Neuron (in vitro differentiated cells): Measurements from ENCODE around the gene METAP1.
"Not testable (repeated sequence)": the region's sequence is repeated elsewhere in the genome, so short reads cannot be mapped to it uniquely, and the experiment has no call there.

ENCODE experiments used
- H2AFZ ChIP-seq: one replicate; pipeline ENCODE4 v1.6.1; 2013; ENCODE audit warnings: low read depth, mild to moderate bottlenecking, inconsistent platforms, low read length, moderate library complexity
- H3K27me3 ChIP-seq: one replicate; pipeline ENCODE4 v1.6.1; 2013; ENCODE audit warnings: low read length; ENCODE audit not compliant: insufficient read depth
- H3K36me3 ChIP-seq: one replicate; pipeline ENCODE4 v1.6.1; 2013; ENCODE audit warnings: low read length; ENCODE audit not compliant: insufficient read depth
- H3K4me1 ChIP-seq: one replicate; pipeline ENCODE4 v1.6.1; 2013; ENCODE audit warnings: low read length; ENCODE audit not compliant: insufficient read depth
- H3K4me3 ChIP-seq: 2 replicates; pipeline ENCODE4 v1.5.1; 2013; ENCODE audit warnings: mild to moderate bottlenecking, low read length, moderate library complexity
- H3K9me3 ChIP-seq: one replicate; pipeline ENCODE4 v1.6.1; 2013; ENCODE audit warnings: low read length

METAP1 gene

DNA sequence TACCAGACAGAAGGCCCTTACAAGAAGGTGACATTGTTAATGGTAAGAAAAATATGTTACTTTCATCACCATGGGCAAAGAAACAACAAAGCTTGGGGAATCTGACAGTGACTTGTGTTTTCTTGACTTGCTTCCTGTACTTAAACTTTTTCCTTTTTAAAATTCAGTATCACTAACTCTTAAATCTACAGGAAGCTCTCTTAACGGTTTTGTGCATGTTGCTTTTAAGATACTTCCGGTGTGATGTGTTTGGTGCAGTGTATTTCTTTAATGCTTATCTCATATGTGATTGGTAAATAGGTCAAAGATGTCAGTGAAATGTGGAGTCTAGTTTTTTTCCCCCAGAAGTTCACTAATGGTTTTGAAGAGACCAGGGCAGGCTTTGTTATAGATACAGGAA, 47.8 kb downstream of the METAP1 start:
- no peak overlapping the region for H2AFZ ChIP-seq
- no peaks in the 10 kb centered on the region for H3K4me1 ChIP-seq
- H3K27me3 ChIP-seq: no peaks in the 10 kb centered on the region
- peaks cover 43% of the 10 kb centered on the region for H3K36me3 ChIP-seq
- no peak overlapping the region for H3K4me3 ChIP-seq
- H3K9me3 ChIP-seq: no peaks in the 10 kb centered on the region

DNA sequence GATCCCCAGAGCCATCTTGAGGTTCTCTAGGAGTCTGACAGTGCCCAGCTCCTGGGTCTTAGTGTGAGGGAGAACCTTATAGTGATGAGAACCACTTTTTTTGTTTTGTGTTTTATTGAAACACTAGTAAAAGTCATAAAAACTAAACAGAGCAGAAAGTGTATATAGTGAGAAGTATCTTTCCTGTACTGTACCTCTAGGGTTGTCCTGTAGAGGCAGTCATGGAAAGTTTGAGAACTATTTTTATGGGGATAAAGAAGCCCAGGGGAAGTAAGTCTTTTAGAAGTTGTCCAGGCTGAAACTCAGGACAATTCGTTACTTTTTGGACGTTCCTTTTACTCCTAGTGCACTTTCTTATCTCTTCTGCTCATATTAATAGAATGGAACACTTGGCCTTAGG, 52.2 kb downstream of the METAP1 start:
- Histone ChIP-seq H3K4me3 (no peak overlapping the region), H3K36me3 (peaks cover 66% of the 10 kb centered on the region), H3K27me3 (no peaks in the 10 kb centered on the region), H3K4me1 (no peaks in the 10 kb centered on the region), H2AFZ (no peak overlapping the region), H3K9me3 (peaks cover 9% of the 10 kb centered on the region)

DNA sequence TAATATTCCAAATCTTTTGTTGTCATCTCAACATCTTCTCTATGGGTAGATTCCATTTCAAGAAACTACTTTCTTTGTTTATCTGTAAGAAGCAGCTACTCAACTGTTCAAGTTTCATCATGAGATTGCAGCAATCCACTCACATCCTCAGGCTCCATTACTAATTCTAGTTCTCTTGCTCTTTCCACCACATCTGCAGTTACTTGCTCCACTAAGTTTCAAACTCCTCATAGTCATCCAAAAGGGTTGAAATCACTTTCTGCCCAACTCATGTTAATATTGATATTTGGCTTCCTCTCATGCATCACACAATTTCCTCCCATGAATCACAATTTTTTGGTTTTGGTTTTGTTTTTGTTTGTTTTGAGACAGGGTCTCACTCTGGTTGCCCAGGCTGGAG, 57.4 kb downstream of the METAP1 start:
- no peaks in the 10 kb centered on the region for H3K27me3 ChIP-seq
- H3K4me1 ChIP-seq: no peaks in the 10 kb centered on the region
- peaks cover 9% of the 10 kb centered on the region for H3K9me3 ChIP-seq
- H2AFZ ChIP-seq: no peak overlapping the region
- no peak overlapping the region for H3K4me3 ChIP-seq
- H3K36me3 ChIP-seq: peaks cover 56% of the 10 kb centered on the region

DNA sequence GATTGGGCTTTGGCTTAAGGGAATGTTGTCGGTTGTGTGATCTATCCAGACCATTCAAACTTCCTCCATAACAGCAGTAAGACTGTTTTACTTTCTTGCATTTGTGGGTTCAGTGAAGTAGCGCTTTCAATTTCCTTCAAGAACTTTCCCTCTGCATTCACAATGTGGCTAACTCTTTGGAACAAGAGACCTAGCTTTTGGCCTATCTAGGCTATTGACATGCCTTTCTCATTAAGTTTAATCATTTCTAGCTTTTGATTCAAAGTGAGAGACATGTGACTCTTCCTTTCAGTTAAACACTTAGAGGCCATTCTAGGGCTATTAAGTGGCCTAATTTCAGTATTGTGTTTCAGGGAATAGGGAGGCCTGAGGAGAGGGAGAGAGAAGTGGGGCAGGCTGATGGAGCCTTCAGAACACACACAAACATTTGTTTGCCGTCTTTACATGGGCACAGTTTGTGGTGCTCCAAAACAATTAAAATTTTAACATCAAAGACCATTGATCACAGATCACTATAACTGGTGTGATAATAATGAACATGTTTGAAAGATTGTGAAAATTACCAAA, 59.0 kb downstream of the METAP1 start:
- H2AFZ ChIP-seq: no peak overlapping the region
- peaks cover 9% of the 10 kb centered on the region for H3K9me3 ChIP-seq
- no peaks in the 10 kb centered on the region for H3K27me3 ChIP-seq
- no peak overlapping the region for H3K4me3 ChIP-seq
- no peaks in the 10 kb centered on the region for H3K4me1 ChIP-seq
- H3K36me3 ChIP-seq: peaks cover 59% of the 10 kb centered on the region

DNA sequence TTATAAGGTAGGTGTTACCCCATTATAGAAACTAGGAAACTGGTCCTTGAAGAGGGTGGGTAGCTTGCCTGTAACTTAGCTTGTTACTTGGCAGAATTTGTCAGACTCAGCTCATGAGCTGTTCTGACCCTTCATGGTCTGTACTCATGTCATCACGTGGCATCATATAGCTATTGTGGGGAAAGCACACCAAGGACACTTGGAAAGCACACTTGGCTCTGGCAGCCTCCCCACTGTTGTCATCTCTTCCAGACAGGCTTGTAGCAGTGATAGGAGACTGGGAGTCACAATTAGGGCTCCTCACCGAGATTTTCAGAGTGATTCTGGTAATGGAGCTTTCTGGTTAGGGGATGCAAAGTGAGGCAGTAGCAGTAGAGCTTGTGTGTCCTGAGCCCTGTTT, 62.7 kb downstream of the METAP1 start:
- Histone ChIP-seq H3K4me1 (no peaks in the 10 kb centered on the region), H3K36me3 (peaks cover 44% of the 10 kb centered on the region), H2AFZ (no peak overlapping the region)

DNA sequence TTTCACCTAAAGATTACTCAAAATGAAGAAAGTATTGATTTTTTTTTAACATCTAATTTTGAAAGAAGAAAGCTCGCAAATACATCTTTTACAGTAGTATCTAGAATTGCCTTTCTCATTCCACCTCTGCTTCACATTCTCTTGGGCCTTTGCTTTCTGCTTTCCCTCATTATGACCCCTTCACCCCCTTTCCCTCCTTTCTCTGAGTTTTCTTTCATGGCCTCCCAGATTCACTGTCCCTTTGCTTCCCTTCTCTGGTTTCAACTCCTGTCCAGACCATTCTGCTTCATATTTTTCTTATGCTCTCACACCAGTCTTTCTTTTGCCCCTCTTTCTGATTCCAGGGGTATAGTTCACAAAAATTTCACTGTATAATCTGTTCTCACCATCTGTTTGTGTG, 64.0 kb downstream of the METAP1 start:
- Histone ChIP-seq H3K4me1 (no peaks in the 10 kb centered on the region), H3K36me3 (peaks cover 38% of the 10 kb centered on the region), H2AFZ (no peak overlapping the region), H3K9me3 (no peaks in the 10 kb centered on the region), H3K27me3 (no peaks in the 10 kb centered on the region), H3K4me3 (no peak overlapping the region)

More for the DNA sequence above, 62.7 kb downstream of the METAP1 start:
- Histone ChIP-seq H3K27me3 (no peaks in the 10 kb centered on the region), H3K4me3 (no peak overlapping the region), H3K9me3 (no peaks in the 10 kb centered on the region)

DNA sequence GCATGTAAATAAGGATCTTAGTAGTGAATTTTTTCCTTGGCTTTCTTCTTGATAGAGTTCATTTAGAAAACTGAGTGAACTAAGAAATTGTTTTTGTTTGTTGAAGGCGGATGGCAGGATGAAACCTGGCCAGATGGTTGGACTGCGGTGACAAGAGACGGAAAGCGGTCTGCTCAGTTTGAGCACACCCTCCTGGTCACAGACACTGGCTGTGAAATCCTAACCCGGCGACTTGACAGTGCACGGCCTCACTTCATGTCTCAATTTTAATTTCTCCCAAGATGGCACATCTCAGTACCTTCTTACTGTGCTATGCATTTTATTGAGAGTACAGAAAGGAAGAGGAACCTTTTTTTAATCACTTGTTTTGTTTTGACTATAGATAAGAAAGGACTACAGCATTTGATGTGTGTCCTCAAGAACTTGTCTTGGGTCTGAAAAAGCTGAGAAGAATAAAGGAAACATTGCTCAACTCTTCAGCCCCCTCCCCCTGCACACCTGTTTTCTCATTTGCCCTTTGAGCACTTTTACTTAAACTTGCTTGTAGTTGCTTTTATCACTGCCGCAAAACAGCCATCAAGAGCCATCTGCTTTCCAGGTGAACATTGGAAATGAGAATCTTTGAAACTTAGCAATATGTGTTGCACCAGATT, 65.7 kb downstream of the METAP1 start:
- no peak overlapping the region for H3K4me3 ChIP-seq
- H3K4me1 ChIP-seq: no peaks in the 10 kb centered on the region
- H2AFZ ChIP-seq: no peak overlapping the region
- H3K9me3 ChIP-seq: no peaks in the 10 kb centered on the region
- peaks cover 38% of the 10 kb centered on the region for H3K36me3 ChIP-seq
- no peaks in the 10 kb centered on the region for H3K27me3 ChIP-seq

DNA sequence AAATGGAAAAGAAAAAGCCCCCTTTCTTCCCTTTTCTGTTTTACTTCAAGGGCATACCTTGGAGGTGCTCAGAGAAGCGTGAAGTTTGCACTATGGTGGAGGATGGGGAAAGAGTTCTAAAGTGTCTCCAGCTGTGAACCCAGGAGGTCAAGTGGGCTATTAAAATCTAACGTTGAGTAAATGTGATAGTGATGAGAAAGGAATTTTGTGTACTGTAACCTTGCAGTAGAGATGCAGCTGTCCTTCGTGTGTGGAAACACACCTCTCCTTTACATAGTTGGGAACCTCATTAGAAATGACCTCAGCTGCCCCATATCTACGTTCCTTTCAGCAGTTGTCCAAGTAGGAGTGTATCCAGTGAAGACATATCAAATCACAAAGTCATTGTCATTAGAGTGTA, 66.6 kb downstream of the METAP1 start:
- Histone ChIP-seq H3K36me3 (peaks cover 38% of the 10 kb centered on the region), H3K27me3 (no peaks in the 10 kb centered on the region), H3K9me3 (no peaks in the 10 kb centered on the region), H3K4me3 (no peak overlapping the region), H3K4me1 (no peaks in the 10 kb centered on the region), H2AFZ (no peak overlapping the region)

DNA sequence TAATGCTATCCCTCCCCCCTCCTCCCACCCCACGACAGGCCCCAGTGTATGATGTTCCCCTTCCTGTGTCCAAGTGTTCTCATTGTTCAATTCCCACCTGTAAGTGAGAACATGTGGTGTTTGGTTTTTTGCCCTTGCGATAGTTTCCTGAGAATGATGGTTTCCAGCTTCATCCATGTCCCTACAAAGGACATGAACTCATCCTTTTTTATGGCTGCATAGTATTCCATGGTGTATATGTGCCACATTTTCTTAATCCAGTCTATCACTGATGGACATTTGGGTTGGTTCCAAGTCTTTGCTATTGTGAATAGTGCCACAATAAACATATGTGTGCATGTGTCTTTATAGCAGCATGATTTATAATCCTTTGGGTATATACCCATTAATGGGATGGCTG, 70.0 kb downstream of the METAP1 start:
- not testable (repeated sequence) for H3K27me3 ChIP-seq, H3K9me3 ChIP-seq, H3K4me1 ChIP-seq, H3K4me3 ChIP-seq, H2AFZ ChIP-seq
- peaks cover 41% of the 10 kb centered on the region for H3K36me3 ChIP-seq

DNA sequence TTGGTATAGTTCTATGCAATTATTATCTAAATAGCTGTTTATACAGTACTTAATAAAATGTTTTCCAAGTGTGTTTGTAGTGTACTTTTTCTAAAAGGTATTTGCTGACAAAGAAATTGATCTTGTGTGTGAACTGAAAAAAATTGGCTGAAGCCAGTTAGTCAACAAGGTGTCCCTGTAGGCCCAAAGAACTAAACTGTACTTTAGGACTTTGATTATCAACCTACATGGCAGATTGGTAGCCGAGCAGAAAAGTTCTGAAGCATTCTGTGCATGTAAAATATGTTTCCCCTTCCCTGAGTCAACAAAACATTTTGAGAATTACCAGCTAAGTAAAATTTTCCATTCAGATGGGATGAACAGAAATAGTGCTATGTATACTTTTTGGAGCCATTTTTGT, 72.1 kb downstream of the METAP1 start:
- H2AFZ ChIP-seq: no peak overlapping the region
- peaks cover 48% of the 10 kb centered on the region for H3K36me3 ChIP-seq
- no peaks in the 10 kb centered on the region for H3K4me1 ChIP-seq
- no peak overlapping the region for H3K4me3 ChIP-seq
- no peaks in the 10 kb centered on the region for H3K27me3 ChIP-seq
- H3K9me3 ChIP-seq: no peaks in the 10 kb centered on the region

DNA sequence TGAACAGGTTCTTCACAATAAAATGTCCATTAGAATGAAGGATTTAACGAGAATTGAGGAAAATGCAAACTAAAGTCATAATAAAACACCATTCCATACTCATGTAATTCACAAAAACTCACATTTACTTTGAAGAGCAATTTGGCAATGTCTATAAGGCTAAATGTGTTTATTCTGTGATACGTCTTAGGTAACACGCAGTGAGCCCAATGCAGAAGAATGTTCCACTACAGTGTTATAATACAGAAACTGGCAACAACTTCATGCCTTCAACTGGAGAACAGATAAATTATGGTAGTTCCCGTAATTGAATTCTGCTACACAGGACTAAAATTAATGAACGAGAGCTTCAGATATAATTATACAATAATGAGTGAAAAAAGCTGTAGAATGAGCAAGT, 75.6 kb downstream of the METAP1 start:
- no peak overlapping the region for H2AFZ ChIP-seq
- no peaks in the 10 kb centered on the region for H3K9me3 ChIP-seq
- H3K4me1 ChIP-seq: no peaks in the 10 kb centered on the region
- no peak overlapping the region for H3K4me3 ChIP-seq
- H3K27me3 ChIP-seq: no peaks in the 10 kb centered on the region
- peaks cover 79% of the 10 kb centered on the region for H3K36me3 ChIP-seq

DNA sequence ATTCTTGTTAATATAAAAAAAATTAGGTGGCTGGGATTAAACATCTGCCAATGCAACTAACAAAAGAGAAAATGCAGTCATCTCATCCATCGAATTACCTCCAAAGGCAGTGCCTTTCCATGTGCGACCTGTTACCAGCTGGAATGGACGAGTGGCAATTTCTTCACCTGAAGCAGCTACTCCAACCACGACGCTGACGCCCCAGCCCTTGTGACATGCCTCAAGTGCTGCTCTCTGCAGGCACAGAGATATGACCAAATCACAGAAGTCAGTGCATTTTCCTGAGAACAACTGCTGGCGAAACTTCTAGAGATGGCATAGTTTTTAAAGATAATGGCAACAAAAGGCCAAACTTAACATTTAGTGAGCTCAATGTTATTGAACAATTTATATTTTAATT, 79.3 kb downstream of the METAP1 start:
- H3K4me3 ChIP-seq: no peak overlapping the region
- no peak overlapping the region for H2AFZ ChIP-seq
- peaks cover 89% of the 10 kb centered on the region for H3K36me3 ChIP-seq

DNA sequence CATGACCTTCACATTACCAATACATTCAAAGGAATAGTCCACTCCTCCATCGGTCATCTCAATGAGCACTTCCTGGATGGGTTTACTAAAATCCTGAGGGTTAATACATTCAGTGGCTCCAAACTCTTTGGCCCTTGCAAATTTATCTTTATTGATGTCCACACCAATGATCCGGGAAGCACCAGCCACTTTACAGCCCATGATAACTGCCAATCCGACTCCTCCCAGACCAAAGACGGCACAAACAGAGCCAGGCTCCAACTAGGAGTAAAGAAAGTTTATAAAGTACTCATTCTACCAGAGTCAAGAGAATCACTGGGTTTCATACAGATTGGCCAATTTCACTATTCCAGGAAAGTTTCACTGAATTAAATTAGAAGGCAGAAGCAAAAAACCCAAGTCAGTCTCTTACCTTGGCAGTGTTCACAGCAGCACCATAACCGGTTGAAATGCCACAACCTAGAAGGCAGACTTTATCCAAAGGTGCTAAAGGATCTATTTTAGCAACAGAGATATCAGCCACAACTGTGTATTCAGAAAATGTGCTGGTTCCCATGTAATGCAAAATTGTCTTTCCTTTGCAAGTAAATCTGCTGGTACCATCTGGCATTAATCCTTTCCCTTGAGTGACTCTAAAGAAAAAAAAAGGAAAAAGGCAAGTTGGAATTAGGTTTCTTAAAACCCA, 80.9 kb downstream of the METAP1 start:
- Histone ChIP-seq H3K36me3 (peaks cover 90% of the 10 kb centered on the region), H3K27me3 (no peaks in the 10 kb centered on the region), H3K4me3 (no peak overlapping the region), H2AFZ (no peak overlapping the region), H3K9me3 (no peaks in the 10 kb centered on the region), H3K4me1 (no peaks in the 10 kb centered on the region)

More for the DNA sequence above, 79.3 kb downstream of the METAP1 start:
- Histone ChIP-seq H3K4me1 (no peaks in the 10 kb centered on the region), H3K27me3 (no peaks in the 10 kb centered on the region), H3K9me3 (no peaks in the 10 kb centered on the region)
